PC-3 (cell line): ENCODE measurements around the gene CSAD. TPM values are rescaled to one million over a fixed set of nuclear protein-coding genes. Genes with fewer than 3 reads are reported as not detected.

Source experiments
- ATAC-seq: fragments of 200-7000 bp; cut with Tn5 transposase; 2 replicates; pipeline ENCODE4 v1.9.1; 2020; ENCODE audit warnings: mild to moderate bottlenecking, moderate library complexity
- BruUV-seq: library from RNA; stranded (reverse); fragments of 400-500 nt; replicated peaks from 2 replicates; lab custom pipeline; 2021; lab: Mats Ljungman, UMichigan
- CTCF ChIA-PET: fragments of 300-600 bp; sonication (Branson Sonifier 250); formaldehyde crosslinking; loops from one replicate; lab custom pipeline; 2022; ENCODE audit warnings: antibody characterized with exemption; lab: Charles Lee
- POLR2A ChIA-PET: fragments of 300-600 bp; sonication (Branson Sonifier 250); formaldehyde crosslinking; loops from one replicate; lab custom pipeline; 2022; ENCODE audit warnings: antibody characterized with exemption; ENCODE audit not compliant: unreplicated experiment; lab: Charles Lee
- DNase-seq: peaks from one replicate; pipeline ENCODE4 v3.0.0-alpha.2; 2015
- H2AFZ ChIP-seq: fragments of 300-600 bp; sonication (generic); 2 replicates; pipeline ENCODE4 v1.6.0; 2016; ENCODE audit warnings: antibody characterized with exemption, low read length
- H3F3A ChIP-seq: fragments of 300-600 bp; sonication (generic); one replicate; pipeline ENCODE4 v1.6.0; 2017; ENCODE audit warnings: antibody characterized with exemption, low read length, control low read depth, mild to moderate bottlenecking; ENCODE audit not compliant: unreplicated experiment
- H3K27ac ChIP-seq: fragments of 300-600 bp; sonication (generic); 2 replicates; pipeline ENCODE4 v1.5.1; 2016; ENCODE audit warnings: mild to moderate bottlenecking, low read length
- H3K27me3 ChIP-seq: fragments of 300-600 bp; sonication (generic); 2 replicates; pipeline ENCODE4 v1.6.1; 2016; ENCODE audit warnings: low read length, mixed read lengths
- H3K36me3 ChIP-seq: fragments of 300-600 bp; sonication (generic); 2 replicates; pipeline ENCODE4 v1.6.1; 2016; ENCODE audit warnings: low read depth, mixed run types, low read length, mixed read lengths
- H3K4me1 ChIP-seq: fragments of 300-600 bp; sonication (generic); 2 replicates; pipeline ENCODE4 v1.5.1; 2016; ENCODE audit warnings: low read length; ENCODE audit not compliant: insufficient read depth
- H3K4me2 ChIP-seq: fragments of 300-600 bp; sonication (generic); 2 replicates; pipeline ENCODE4 v1.6.0; 2016; ENCODE audit warnings: low read length
- H3K4me3 ChIP-seq: fragments of 300-600 bp; sonication (generic); 2 replicates; pipeline ENCODE4 v1.5.1; 2016; ENCODE audit warnings: mild to moderate bottlenecking, low read length, mixed read lengths
- H3K79me2 ChIP-seq: fragments of 300-600 bp; sonication (generic); 2 replicates; pipeline ENCODE4 v1.6.1; 2017; ENCODE audit warnings: low read length, mixed read lengths
- H3K9ac ChIP-seq: fragments of 300-600 bp; sonication (generic); 2 replicates; pipeline ENCODE4 v1.6.0; 2016; ENCODE audit warnings: mild to moderate bottlenecking, low read length
- H3K9me2 ChIP-seq: fragments of 300-600 bp; sonication (generic); replicated peaks from 2 replicates; pipeline ENCODE4 v1.6.1; 2016; ENCODE audit warnings: mixed run types, low read length, mixed read lengths
- H3K9me3 ChIP-seq: fragments of 300-600 bp; sonication (generic); 2 replicates; pipeline ENCODE4 v1.6.1; 2016; ENCODE audit warnings: low read length, mixed read lengths
- H4K20me1 ChIP-seq: fragments of 300-600 bp; sonication (generic); 2 replicates; pipeline ENCODE4 v1.6.1; 2016; ENCODE audit warnings: low read length, mixed read lengths
- EZH2 ChIP-seq: fragments of 300-600 bp; sonication (generic); IDR thresholded peaks from one replicate; pipeline ENCODE4 v1.6.1; 2017; ENCODE audit warnings: antibody characterized with exemption, mild to moderate bottlenecking, low read length; ENCODE audit not compliant: unreplicated experiment
- EZH2phosphoT487 ChIP-seq: fragments of 300-600 bp; sonication (generic); IDR thresholded peaks from 2 replicates; pipeline ENCODE4 v1.6.1; 2018; ENCODE audit warnings: mild to moderate bottlenecking, antibody characterized with exemption, low read length, borderline replicate concordance
- intact Hi-C: fragments of 100-400 bp; cut with micrococcal nuclease; formaldehyde crosslinking; loops from 2 replicates; pipeline ENCODE4 v1.9.0; 2023
- total RNA-seq: library from RNA; depleted of rRNA; stranded (reverse); fragments of >200 nt; gene quantifications from 2 replicates; pipeline ENCODE4 v1.2.3, GENCODE V29; 2014
- TF ChIP-seq, protein P1 (sequence below): fragments of 300-600 bp; sonication (generic); conservative IDR thresholded peaks from 2 replicates; pipeline ENCODE4 v1.5.1; 2017; ENCODE audit warnings: antibody characterized with exemption, low read depth, mild to moderate bottlenecking, low read length

CSAD gene
- total RNA-seq, 1 experiment from 2014 or later: 21.5 TPM

DNA sequence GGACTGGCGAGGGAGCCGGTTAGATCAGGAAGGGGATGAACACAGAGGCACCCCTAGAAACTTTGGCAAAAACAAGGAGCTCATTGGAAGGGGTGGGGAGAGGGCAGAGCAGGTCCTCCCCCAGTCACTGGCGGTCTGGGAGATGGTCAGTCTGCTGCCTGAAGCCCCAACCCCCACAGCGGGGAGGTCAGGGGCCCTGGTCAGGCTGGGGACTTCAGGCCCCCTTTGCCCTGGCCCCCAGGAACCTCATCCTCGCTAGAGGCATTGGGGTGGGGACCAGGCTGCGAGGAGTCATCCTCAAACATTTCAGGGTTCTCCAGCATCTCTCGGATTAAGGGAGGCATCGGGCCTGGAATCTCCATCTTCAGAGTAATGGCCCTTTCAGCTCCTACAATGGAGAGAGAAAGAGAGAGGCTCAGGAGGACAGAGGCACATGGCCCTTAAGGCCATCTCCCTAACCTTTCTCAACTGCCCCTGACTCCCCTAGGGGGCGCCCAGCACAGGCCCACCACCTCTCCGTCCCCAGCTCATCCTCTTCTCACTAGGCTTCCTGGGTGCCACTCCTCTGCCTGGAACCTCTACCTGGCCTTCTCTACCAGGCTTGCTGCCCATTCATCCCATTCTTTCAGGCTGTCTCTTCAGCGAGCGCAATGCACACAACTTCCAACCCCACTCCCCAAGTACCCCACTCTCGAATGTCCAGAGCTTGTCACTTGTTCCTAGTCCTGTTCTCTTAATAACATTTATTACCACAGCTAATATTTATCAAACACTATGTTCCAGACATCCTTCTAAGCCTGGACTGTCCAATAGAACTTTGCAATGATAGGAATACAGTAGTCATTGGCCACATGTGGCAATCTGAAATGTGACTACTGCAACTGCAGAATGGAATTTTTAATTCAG is 31.0 kb upstream of the CSAD start:
- Histone ChIP-seq H3K4me2 (no peak overlapping the region), H3K36me3 (peaks cover 37% of the 10 kb centered on the region), H3K9me3 (no peaks in the 10 kb centered on the region), H3K4me1 (peaks cover 13% of the 10 kb centered on the region), H4K20me1 (no peaks in the 10 kb centered on the region), H3K27ac (no peak overlapping the region), H3K9me2 (no peaks in the 10 kb centered on the region), H3K79me2 (peaks cover 13% of the 10 kb centered on the region), H2AFZ (no peak overlapping the region), H3K9ac (no peak overlapping the region), H3F3A (no peaks in the 10 kb centered on the region), H3K27me3 (no peaks in the 10 kb centered on the region), H3K4me3 (no peak overlapping the region)
- ATAC-seq (no peak), DNase-seq (no peak)
- intact Hi-C loops: loop anchor here (2.0 kb wide), 1 partner anchor 39 kb away; no protein-coding TSS in a partner anchor
- BruUV-seq: no TSS peak
- no peak for TF ChIP-seq EZH2
- TF ChIP-seq, protein P1, sequence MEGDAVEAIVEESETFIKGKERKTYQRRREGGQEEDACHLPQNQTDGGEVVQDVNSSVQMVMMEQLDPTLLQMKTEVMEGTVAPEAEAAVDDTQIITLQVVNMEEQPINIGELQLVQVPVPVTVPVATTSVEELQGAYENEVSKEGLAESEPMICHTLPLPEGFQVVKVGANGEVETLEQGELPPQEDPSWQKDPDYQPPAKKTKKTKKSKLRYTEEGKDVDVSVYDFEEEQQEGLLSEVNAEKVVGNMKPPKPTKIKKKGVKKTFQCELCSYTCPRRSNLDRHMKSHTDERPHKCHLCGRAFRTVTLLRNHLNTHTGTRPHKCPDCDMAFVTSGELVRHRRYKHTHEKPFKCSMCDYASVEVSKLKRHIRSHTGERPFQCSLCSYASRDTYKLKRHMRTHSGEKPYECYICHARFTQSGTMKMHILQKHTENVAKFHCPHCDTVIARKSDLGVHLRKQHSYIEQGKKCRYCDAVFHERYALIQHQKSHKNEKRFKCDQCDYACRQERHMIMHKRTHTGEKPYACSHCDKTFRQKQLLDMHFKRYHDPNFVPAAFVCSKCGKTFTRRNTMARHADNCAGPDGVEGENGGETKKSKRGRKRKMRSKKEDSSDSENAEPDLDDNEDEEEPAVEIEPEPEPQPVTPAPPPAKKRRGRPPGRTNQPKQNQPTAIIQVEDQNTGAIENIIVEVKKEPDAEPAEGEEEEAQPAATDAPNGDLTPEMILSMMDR: peak; percentile 61
- CTCF ChIA-PET: interaction anchor here (0.6 to 1.0 kb wide), 2 partner anchors 32 to 78 kb away, joined by 3 to 5 read pairs; no protein-coding TSS in a partner anchor
- POLR2A ChIA-PET: no interaction called here

GRCh38 chr12:53210843-53211242 is 30.1 kb upstream of the CSAD start:
- H3K4me1 ChIP-seq: peaks cover 15% of the 10 kb centered on the region
- ChIA-PET CTCF (no interaction called here), POLR2A (no interaction called here)
- peaks cover 37% of the 10 kb centered on the region for H3K36me3 ChIP-seq
- TF ChIP-seq, protein P1: no peak
- TF ChIP-seq EZH2phosphoT487 (no peak), EZH2 (no peak)
- no peaks in the 10 kb centered on the region for H3F3A ChIP-seq
- DNase-seq: no peak
- no peaks in the 10 kb centered on the region for H3K9me2 ChIP-seq
- no peaks in the 10 kb centered on the region for H3K27me3 ChIP-seq
- no peak overlapping the region for H3K9ac ChIP-seq
- peaks cover 4% of the 10 kb centered on the region for H3K79me2 ChIP-seq
- no peak overlapping the region for H3K4me3 ChIP-seq
- no peak overlapping the region for H3K4me2 ChIP-seq
- intact Hi-C loops: no loop called here
- no peak overlapping the region for H2AFZ ChIP-seq
- no peaks in the 10 kb centered on the region for H3K9me3 ChIP-seq
- ATAC-seq: no peak
- H4K20me1 ChIP-seq: no peaks in the 10 kb centered on the region
- H3K27ac ChIP-seq: no peak overlapping the region
- TSS peak; percentile 20 for BruUV-seq
